ACC112 (cell line): ENCODE measurements around the gene PREX1.

ENCODE experiments used
- H2AFZ ChIP-seq: fragments of 200-600 bp; sonication (generic); one replicate; pipeline ENCODE4 v1.6.0; 2017; ENCODE audit warnings: antibody characterized with exemption, low read length; ENCODE audit not compliant: unreplicated experiment
- H3K27ac ChIP-seq: fragments of 200-600 bp; sonication (generic); 2 replicates; pipeline ENCODE4 v1.5.1; 2014; ENCODE audit warnings: low read depth, mild to moderate bottlenecking, antibody characterized with exemption, low read length, moderate library complexity
- H3K27me3 ChIP-seq: fragments of 200-600 bp; sonication (generic); 2 replicates; pipeline ENCODE4 v1.6.1; 2014; ENCODE audit warnings: mild to moderate bottlenecking, antibody characterized with exemption, low read length, moderate library complexity, mixed read lengths; ENCODE audit not compliant: insufficient read depth
- H3K36me3 ChIP-seq: fragments of 200-600 bp; sonication (generic); 2 replicates; pipeline ENCODE4 v1.6.1; 2016; ENCODE audit warnings: mild to moderate bottlenecking, antibody characterized with exemption, low read length, moderate library complexity, mixed read lengths; ENCODE audit not compliant: insufficient read depth
- H3K4me1 ChIP-seq: fragments of 200-600 bp; sonication (generic); one replicate; pipeline ENCODE4 v1.6.1; 2016; ENCODE audit warnings: low read length, mixed read lengths; ENCODE audit not compliant: insufficient read depth, unreplicated experiment, control insufficient read depth
- H3K4me3 ChIP-seq: fragments of 200-600 bp; sonication (generic); 2 replicates; pipeline ENCODE4 v1.5.1; 2014; ENCODE audit warnings: mild to moderate bottlenecking, low read depth, low read length
- H3K79me2 ChIP-seq: fragments of 200-600 bp; sonication (generic); one replicate; pipeline ENCODE4 v1.6.0; 2016; ENCODE audit warnings: low read length; ENCODE audit not compliant: control insufficient read depth, unreplicated experiment, insufficient read depth

PREX1 gene

GRCh38 chr20:48640871-48641270 is 186.9 kb downstream of the PREX1 start:
- H3K36me3 ChIP-seq: no peaks in the 10 kb centered on the region
- H3K79me2 ChIP-seq: no peaks in the 10 kb centered on the region
- no peaks in the 10 kb centered on the region for H3K27me3 ChIP-seq

GRCh38 chr20:48639899-48640298 is 187.9 kb downstream of the PREX1 start:
- Histone ChIP-seq H3K4me3 (no peak overlapping the region), H3K27me3 (no peaks in the 10 kb centered on the region), H3K79me2 (no peaks in the 10 kb centered on the region), H2AFZ (no peak overlapping the region), H3K36me3 (no peaks in the 10 kb centered on the region), H3K4me1 (peaks cover 10% of the 10 kb centered on the region), H3K27ac (no peak overlapping the region)

More at GRCh38 chr20:48640871-48641270, 186.9 kb downstream of the PREX1 start:
- peaks cover 10% of the 10 kb centered on the region for H3K4me1 ChIP-seq
- no peak overlapping the region for H3K27ac ChIP-seq
- H3K4me3 ChIP-seq: no peak overlapping the region
- no peak overlapping the region for H2AFZ ChIP-seq

- H3K4me1 ChIP-seq: peaks cover 10% of the 10 kb centered on the region
- no peaks in the 10 kb centered on the region for H3K27me3 ChIP-seq
- H3K36me3 ChIP-seq: no peaks in the 10 kb centered on the region
- H2AFZ ChIP-seq: no peak overlapping the region
- no peak overlapping the region for H3K4me3 ChIP-seq
- H3K27ac ChIP-seq: no peak overlapping the region; the same call in 1 of the 2 replicates
- H3K79me2 ChIP-seq: no peaks in the 10 kb centered on the region
These were observed 189.3 kb downstream of the PREX1 start for GRCh38 chr20:48638546-48638945.

GRCh38 chr20:48637461-48637860 is 190.3 kb downstream of the PREX1 start:
- Histone ChIP-seq H3K27ac (no peak overlapping the region), H2AFZ (no peak overlapping the region), H3K4me3 (no peak overlapping the region), H3K4me1 (peaks cover 10% of the 10 kb centered on the region), H3K36me3 (no peaks in the 10 kb centered on the region), H3K27me3 (no peaks in the 10 kb centered on the region), H3K79me2 (no peaks in the 10 kb centered on the region)

GRCh38 chr20:48636301-48636700 is 191.5 kb downstream of the PREX1 start:
- Histone ChIP-seq H3K36me3 (no peaks in the 10 kb centered on the region), H3K27ac (no peak overlapping the region), H3K79me2 (no peaks in the 10 kb centered on the region)

GRCh38 chr20:48635791-48636267 is 192.0 kb downstream of the PREX1 start:
- H3K27ac ChIP-seq: no peak overlapping the region
- H3K27me3 ChIP-seq: no peaks in the 10 kb centered on the region
- H3K4me3 ChIP-seq: no peak overlapping the region
- H3K79me2 ChIP-seq: no peaks in the 10 kb centered on the region
- no peak overlapping the region for H2AFZ ChIP-seq
- H3K4me1 ChIP-seq: peaks cover 10% of the 10 kb centered on the region
- H3K36me3 ChIP-seq: no peaks in the 10 kb centered on the region

More at GRCh38 chr20:48636301-48636700, 191.5 kb downstream of the PREX1 start:
- H2AFZ ChIP-seq: no peak overlapping the region
- no peak overlapping the region for H3K4me3 ChIP-seq
- no peaks in the 10 kb centered on the region for H3K27me3 ChIP-seq
- peaks cover 10% of the 10 kb centered on the region for H3K4me1 ChIP-seq

- H3K4me3 ChIP-seq: no peak overlapping the region
- H3K4me1 ChIP-seq: peaks cover 10% of the 10 kb centered on the region
- no peaks in the 10 kb centered on the region for H3K79me2 ChIP-seq
- H3K27ac ChIP-seq: no peak overlapping the region
- H3K27me3 ChIP-seq: no peaks in the 10 kb centered on the region
- H2AFZ ChIP-seq: no peak overlapping the region
- no peaks in the 10 kb centered on the region for H3K36me3 ChIP-seq
These were observed 192.4 kb downstream of the PREX1 start for GRCh38 chr20:48635361-48635760.

GRCh38 chr20:48634641-48635040 is 193.2 kb downstream of the PREX1 start:
- no peaks in the 10 kb centered on the region for H3K79me2 ChIP-seq
- H3K27ac ChIP-seq: no peak overlapping the region
- H3K36me3 ChIP-seq: no peaks in the 10 kb centered on the region

GRCh38 chr20:48633620-48634257 is 194.1 kb downstream of the PREX1 start:
- Histone ChIP-seq H3K79me2 (no peaks in the 10 kb centered on the region), H3K4me3 (no peak overlapping the region), H2AFZ (no peak overlapping the region), H3K4me1 (peaks cover 7% of the 10 kb centered on the region), H3K27me3 (no peaks in the 10 kb centered on the region), H3K27ac (no peak overlapping the region), H3K36me3 (no peaks in the 10 kb centered on the region)

More at GRCh38 chr20:48634641-48635040, 193.2 kb downstream of the PREX1 start:
- no peaks in the 10 kb centered on the region for H3K27me3 ChIP-seq
- H3K4me1 ChIP-seq: peaks cover 10% of the 10 kb centered on the region
- no peak overlapping the region for H3K4me3 ChIP-seq
- no peak overlapping the region for H2AFZ ChIP-seq

- H2AFZ ChIP-seq: no peak overlapping the region
- peaks cover under 1% of the 10 kb centered on the region for H3K4me1 ChIP-seq
- no peak overlapping the region for H3K27ac ChIP-seq
These were observed 194.8 kb downstream of the PREX1 start for GRCh38 chr20:48632825-48633619.

More at GRCh38 chr20:48632825-48633619, 194.8 kb downstream of the PREX1 start:
- no peak overlapping the region for H3K4me3 ChIP-seq
- no peaks in the 10 kb centered on the region for H3K27me3 ChIP-seq
- no peaks in the 10 kb centered on the region for H3K36me3 ChIP-seq
- H3K79me2 ChIP-seq: no peaks in the 10 kb centered on the region
